Measurements from ENCODE around the gene DCTN4. TPM values are rescaled to one million over a fixed set of nuclear protein-coding genes. Genes with fewer than 3 reads are reported as not detected.

DCTN4 gene
- total RNA-seq, 1 donor from 2014 or later = 23.7 TPM

DNA sequence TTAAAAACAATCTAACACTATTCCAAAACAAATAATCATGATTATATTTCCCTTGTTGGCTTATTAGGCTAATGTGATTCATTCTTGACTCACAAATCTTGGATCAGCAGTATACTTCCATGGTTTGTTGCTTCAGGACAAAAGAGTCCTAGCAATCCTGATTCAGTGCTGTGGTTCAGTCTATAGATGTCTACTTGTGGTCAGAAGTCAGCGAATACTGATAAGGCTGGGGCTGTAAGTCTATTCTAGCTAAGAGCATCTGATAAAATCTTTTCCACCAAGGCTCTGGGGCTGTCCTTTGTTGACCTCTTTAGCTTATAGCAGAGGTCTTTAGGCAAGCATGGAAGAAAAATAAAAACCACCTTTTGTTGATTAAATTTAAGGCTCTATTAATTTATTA, 15.3 kb upstream of the DCTN4 start:
- DNase-seq (ENCODE audit: low read depth) = peak; percentile 99
- Histone ChIP-seq H3K27me3 (ENCODE audit: control insufficient read depth, insufficient read depth, low read length) (no peaks in the 10 kb centered on the region), H3K4me3 (ENCODE audit: low read depth, low read length) (no peak overlapping the region), H3K36me3 (ENCODE audit: control insufficient read depth, insufficient read depth, low read length) (no peaks in the 10 kb centered on the region)
- TF ChIP-seq, protein P1, sequence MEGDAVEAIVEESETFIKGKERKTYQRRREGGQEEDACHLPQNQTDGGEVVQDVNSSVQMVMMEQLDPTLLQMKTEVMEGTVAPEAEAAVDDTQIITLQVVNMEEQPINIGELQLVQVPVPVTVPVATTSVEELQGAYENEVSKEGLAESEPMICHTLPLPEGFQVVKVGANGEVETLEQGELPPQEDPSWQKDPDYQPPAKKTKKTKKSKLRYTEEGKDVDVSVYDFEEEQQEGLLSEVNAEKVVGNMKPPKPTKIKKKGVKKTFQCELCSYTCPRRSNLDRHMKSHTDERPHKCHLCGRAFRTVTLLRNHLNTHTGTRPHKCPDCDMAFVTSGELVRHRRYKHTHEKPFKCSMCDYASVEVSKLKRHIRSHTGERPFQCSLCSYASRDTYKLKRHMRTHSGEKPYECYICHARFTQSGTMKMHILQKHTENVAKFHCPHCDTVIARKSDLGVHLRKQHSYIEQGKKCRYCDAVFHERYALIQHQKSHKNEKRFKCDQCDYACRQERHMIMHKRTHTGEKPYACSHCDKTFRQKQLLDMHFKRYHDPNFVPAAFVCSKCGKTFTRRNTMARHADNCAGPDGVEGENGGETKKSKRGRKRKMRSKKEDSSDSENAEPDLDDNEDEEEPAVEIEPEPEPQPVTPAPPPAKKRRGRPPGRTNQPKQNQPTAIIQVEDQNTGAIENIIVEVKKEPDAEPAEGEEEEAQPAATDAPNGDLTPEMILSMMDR (IDR thresholded peaks at IDR 0.05; ENCODE audit: insufficient read depth, low read length, severe bottlenecking) = no peak
- FAIRE-seq = no peak

DNA sequence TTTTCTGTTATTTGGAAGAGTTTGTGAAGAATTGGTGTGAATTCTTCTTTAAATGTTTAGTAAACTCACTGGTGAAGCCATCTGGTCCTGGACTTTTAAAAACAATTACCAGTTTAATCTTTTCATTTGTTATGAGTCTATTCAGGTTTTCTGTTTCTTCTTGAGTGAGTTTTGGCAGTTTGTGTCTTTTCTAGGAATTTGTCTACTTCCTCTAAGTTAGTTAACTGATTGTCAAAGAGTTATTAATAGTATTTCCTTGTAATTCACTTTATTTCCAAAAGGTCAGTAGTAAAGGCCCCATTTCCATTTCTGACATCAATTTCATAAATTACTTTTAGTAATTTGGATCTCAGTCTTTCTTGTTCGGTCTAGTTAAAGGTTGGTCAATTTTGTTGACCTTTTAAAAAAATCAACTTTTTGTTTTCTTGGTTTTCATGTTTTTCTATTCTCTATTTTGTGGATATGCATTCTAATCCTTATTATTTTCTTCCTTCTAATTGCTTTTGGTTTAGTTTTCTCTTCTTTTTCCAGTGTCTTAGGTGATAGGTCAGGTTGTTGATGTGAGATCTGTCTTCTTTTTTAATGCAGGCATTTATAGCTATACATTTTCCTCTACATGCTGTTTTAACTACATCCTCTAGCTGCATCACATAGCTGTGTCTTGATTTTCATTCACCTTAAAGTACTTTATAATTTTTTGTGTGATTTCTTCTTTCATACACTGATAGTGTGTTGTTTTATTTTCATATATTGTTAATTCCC, 12.4 kb upstream of the DCTN4 start:
- H3K36me3 ChIP-seq (ENCODE audit: control insufficient read depth, insufficient read depth, low read length) = no peaks in the 10 kb centered on the region
- no peaks in the 10 kb centered on the region for H3K27me3 ChIP-seq (ENCODE audit: control insufficient read depth, insufficient read depth, low read length)
- FAIRE-seq (no peak), DNase-seq (ENCODE audit: low read depth) (no peak)
- H3K4me3 ChIP-seq (ENCODE audit: low read depth, low read length) = no peak overlapping the region
- TF ChIP-seq, protein P1 (IDR thresholded peaks at IDR 0.05; ENCODE audit: insufficient read depth, low read length, severe bottlenecking) = no peak

DNA sequence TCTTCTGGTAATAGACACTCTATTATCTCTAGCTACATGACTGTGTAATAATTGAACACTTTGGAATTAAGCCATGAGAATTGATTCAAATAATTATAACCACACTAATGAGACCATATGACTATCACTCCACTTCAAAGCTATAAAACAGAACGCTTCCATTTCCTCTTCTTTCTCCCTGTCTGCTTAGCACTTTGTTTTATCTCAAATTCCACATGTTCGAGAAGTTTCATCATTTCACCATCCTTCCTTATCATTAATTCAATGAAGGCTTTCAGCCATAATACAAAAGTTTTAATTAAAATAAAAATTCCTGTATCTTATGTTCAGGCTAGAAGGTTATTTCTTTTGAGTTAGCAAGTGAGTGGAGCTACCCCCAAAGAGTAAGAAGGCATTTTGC, 7.4 kb upstream of the DCTN4 start:
- TF ChIP-seq, protein P1 (IDR thresholded peaks at IDR 0.05; ENCODE audit: insufficient read depth, low read length, severe bottlenecking) = no peak
- Histone ChIP-seq H3K27me3 (ENCODE audit: control insufficient read depth, insufficient read depth, low read length) (no peaks in the 10 kb centered on the region), H3K36me3 (ENCODE audit: control insufficient read depth, insufficient read depth, low read length) (no peaks in the 10 kb centered on the region), H3K4me3 (ENCODE audit: low read depth, low read length) (no peak overlapping the region)
- DNase-seq (ENCODE audit: low read depth) (no peak), FAIRE-seq (no peak)

DNA sequence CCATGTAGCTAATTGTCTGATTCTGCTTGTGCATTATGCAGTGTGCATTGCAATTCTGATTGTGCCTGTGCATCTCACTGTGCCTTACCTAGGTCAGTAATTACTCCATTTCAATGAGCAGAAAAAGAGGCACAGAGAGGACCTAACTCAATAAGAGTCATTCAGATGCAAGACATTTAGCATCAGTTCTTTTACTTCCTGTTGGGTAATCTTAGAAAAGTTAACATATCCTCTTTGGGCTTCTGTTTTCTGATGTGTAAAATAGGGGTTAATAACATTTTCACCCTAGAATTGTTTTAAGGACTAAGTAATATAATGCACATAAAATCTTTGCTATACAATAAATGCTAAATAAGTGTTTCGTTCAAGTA, 7.0 kb upstream of the DCTN4 start:
- Histone ChIP-seq H3K4me3 (ENCODE audit: low read depth, low read length) (no peak overlapping the region), H3K36me3 (ENCODE audit: control insufficient read depth, insufficient read depth, low read length) (no peaks in the 10 kb centered on the region), H3K27me3 (ENCODE audit: control insufficient read depth, insufficient read depth, low read length) (no peaks in the 10 kb centered on the region)
- DNase-seq (ENCODE audit: low read depth) = no peak
- FAIRE-seq = no peak
- TF ChIP-seq, protein P1 (IDR thresholded peaks at IDR 0.05; ENCODE audit: insufficient read depth, low read length, severe bottlenecking) = no peak

DNA sequence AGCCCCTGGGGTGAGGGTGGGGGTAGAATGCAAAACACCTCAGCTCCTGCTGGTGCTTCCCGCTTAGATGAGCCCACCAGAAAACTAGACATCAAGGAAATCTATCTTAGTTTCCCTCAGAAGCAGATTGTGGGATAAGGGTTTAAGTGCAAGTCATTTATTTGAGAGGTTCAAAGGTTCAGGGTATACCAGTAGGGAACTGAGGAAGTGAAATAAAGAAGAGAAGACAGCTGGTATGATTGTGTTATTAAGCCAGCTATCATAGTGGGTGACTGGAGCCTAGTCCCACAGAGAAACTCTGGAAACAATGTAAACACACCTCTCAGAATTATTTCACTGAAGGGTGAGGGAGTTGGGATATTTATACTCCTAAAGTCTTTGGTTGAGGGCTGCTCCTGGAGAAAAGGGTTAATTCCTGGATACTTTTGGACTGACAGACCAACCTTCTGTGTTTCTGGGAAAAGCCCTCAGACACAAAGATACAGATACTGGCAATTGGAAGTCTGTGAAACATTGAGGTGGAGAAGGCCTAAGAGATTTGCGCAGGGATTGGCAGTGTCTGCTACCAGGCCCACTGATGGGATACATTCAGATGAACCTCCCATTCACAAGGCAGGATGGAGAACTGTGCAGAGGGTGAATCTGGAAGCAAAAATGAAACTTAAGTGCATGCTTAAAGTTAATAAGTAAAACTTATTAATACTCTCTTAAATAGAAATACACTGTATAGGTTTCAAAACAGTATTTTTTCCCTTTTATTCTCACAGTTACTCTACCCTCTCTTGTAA, 6.4 kb upstream of the DCTN4 start:
- Histone ChIP-seq H3K4me3 (ENCODE audit: low read depth, low read length) (no peak overlapping the region), H3K27me3 (ENCODE audit: control insufficient read depth, insufficient read depth, low read length) (no peaks in the 10 kb centered on the region), H3K36me3 (ENCODE audit: control insufficient read depth, insufficient read depth, low read length) (no peaks in the 10 kb centered on the region)
- DNase-seq (ENCODE audit: low read depth) (no peak), FAIRE-seq (no peak)
- TF ChIP-seq, protein P1 (IDR thresholded peaks at IDR 0.05; ENCODE audit: insufficient read depth, low read length, severe bottlenecking) = no peak
